ENCODE measurements around the gene DIP2C.
"Not testable (repeated sequence)": the region's sequence is repeated elsewhere in the genome, so short reads cannot be mapped to it uniquely, and the experiment has no call there.

Gene DIP2C

DNA sequence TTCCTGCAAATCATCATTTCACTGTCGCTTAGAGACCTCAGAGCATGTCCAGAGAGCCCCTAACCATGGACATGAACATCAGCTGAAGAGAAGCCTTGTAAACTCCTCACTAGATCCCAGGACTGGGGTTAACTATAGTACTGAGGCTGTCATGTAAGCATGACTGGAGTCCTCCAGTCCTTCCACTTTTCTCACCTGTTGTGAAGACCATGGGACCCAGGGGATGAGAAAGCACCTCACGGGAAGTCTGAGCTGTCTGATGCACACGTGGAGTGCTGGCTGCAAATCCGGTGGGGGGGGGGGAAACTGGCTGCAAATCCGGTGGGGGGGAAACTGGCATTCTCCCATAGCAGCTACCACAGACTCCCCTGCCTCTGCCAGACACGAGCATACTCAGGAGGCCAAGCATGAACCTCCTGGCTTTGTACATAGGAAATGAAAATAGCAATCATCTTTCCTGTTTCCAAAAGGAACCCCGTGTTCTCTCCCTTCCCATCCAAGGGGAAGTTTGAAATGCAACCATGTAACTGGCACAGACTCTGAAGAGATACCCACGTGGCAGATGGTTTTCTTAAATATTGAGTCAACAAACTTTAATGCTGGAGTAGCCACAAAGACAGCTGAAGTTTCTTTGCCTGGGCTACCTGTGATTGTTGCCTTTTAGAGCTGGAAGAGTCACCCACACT is 292.8 kb downstream of the DIP2C start:
- no peak for DNase-seq

DNA sequence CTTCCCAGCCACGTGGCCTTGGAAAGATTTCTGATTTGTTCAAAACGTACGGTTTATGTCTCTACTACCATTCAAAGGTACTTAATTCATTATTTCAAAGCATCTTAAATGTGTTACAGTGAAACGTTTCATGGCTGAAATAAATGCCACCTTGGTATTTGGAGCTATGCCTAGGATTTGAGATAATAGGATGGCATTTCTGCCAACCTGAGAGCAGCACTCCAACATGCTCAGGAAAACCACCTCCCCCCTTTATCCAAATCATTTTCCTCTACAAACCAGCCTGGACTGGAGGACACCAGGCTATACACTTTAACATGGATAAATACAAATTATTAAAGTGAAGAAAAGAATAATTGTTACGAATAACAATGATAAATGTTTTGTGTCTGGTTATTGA is 293.4 kb downstream of the DIP2C start:
- no peak for DNase-seq

DNA sequence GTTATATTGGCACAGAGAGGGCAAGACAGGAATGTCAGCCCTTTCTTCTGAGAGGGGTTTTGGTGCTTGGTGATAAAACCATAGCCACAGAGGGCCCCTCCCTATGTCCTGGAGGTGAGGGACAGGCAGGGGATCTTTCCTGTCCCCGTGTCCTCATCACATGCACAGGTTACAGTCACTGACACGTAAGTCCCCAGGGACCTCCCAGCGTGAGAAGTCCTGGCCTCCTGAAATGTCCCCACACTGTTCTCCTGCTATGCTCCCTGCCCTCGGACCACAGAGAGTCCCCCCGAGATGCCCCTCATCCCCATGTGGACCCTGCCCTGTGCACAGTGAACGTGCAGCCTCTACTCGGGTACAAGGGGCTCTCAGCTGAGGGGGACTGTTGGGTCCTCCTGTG is 293.8 kb downstream of the DIP2C start:
- DNase-seq, result no peak

DNA sequence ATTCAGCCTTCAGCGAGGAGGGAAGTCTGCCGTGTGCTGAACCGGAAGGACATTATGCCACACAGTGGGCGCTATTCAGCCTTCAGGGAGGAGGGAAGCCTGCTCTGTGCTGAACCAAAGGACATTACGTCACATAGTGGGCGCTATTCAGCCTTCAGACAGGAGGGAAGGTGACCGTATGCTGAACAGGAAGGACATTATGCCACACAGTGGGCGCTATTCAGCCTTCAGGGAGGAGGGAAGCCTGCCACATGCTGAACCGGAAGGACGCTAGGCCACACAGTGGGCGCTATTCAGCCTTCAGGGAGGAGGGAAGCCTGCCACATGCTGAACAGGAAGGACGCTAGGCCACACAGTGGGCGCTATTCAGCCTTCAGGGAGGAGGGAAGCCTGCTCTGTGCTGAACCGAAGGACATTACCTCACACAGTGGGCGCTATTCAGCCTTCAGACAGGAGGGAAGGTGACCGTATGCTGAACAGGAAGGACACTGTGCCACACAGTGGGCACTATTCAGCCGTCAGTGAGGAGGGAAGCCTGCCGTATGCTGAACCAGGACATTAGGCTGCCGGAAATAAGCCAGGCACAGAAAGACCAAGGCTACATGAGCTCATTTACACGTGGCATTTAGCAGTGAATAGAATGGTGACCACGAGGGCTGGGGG is 294.9 kb downstream of the DIP2C start:
- DNase-seq, result not testable (repeated sequence)

DNA sequence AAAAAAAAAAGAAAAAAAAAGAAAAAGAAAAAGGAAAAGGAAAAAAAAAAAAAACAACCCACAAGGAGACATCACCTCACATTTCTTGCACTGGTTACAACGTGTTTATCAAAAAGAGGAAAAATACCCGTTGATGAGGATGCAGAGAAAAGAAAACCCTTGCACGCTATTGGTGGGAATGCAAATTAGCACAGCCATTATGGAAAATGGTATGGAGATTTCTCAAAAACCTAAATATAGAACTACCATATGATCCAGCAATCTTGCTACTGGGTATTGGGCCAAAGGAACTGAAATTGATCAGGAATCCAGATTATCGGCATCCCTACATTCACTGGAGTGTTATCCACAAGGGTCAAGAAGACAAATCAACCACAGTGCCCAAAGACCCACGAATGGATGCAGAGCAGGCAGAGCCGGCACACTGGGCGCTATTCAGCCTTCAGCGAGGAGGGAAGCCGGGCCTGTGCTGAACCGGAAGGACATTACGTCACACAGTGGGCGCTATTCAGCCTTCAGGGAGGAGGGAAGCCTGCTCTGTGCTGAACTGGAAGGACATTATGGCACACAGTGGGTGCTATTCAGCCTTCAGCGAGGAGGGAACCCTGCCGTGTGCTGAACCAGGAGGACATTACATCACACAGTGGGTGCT is 295.6 kb downstream of the DIP2C start:
- no peak for DNase-seq

DNA sequence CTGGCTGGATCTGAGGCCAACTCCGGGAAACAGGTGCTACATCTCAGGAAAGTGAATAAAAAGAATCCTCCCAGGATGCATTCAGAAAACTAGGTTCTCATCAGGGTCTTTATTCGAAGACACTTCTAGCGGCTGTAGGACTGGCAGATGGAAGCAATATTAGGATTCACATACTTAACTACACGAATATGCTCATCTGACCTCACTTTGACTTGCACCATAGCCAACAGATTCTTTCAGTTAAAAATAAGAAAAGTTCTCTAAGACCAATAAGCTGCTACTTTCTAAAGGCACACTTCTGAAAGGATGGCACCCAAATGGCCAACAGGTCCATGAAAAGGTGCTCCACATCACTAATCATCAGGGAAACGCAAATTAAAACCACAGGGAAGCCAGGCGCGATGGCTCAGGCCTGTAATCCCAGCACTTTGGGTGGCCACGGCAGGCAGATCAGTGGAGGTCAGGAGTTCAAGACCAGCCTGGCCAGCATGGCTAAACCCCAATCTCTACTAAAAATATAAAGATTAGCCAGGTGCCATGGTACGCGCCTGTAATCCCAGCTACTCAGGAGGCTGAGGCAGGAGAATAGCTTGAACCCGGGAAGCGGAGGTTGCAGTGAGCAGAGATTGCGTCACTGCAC is 296.2 kb downstream of the DIP2C start:
- no peak for DNase-seq

DNA sequence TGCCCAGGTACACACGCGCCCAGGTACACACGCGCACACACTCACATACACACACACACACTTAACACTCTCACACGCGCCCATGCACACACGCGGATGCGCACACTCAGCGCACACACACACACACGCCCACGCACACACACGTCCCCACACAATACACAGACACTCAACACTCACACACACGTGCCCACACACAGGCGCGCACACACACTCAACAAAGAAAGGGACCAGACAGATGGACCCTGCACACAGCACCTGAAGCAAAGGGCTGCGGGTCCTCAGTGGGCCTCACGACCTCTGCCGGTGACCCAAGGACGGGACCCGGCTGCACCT is 296.8 kb downstream of the DIP2C start:
- DNase-seq, result no peak

DNA sequence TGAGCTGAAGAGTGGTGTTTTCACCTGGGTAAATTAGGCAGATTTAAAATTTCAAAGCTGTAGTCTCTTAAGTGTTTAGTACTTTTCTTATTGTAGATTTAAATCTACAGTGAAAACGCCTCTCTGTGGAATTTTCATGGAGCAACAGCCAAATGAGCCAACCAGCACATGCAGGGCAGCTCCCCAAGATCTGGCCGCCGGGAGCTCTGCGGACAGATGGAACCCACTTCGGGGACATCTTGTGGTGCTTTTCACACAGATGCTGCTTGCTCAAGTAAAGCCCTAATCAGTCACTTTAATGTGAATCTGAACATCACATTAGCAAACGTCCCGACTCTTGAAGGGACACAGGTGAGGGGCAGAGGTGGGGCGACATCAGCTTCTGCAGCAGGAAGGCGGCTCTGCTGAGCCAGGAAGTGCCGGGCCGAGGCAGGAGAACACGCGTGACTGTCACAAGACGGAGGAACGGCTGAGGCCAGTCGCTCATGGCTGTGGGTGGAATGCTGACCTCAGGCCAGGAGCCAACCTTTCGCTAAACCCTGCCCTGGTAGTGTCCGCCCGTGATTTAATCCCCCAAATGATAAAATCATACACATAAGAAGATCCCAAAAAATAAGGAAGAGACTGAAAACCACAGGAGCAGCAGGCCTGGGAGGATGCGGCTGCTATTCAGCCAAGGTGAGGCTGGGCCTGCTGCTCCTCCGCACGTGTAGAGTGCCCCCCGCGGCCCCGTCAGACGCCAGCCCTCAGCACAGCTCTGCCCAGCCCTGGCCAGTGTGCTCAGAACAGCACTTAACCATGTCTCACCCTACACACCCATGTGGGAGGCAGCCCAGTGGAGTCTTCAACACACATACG is 297.4 kb downstream of the DIP2C start:
- no peak for DNase-seq

DNA sequence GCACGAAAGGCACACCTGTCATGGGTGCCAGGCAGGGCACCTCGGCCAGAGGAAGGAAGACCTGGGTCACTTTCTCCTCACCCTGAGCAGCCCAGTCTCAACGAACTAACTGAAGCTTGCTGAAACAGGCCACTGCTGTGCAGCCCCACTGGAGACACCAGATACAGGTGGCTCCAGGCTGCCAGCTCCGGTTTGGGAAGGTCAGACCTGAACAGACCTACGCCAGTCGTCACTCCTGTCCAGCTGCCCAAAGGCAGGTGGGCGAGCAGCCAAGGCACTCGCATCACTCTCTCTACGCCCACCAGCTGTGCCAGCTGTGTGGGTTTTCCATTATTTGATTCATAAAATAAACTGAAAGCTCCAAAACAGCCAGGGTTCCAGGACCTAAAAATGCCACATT is 298.2 kb downstream of the DIP2C start:
- no peak for DNase-seq

DNA sequence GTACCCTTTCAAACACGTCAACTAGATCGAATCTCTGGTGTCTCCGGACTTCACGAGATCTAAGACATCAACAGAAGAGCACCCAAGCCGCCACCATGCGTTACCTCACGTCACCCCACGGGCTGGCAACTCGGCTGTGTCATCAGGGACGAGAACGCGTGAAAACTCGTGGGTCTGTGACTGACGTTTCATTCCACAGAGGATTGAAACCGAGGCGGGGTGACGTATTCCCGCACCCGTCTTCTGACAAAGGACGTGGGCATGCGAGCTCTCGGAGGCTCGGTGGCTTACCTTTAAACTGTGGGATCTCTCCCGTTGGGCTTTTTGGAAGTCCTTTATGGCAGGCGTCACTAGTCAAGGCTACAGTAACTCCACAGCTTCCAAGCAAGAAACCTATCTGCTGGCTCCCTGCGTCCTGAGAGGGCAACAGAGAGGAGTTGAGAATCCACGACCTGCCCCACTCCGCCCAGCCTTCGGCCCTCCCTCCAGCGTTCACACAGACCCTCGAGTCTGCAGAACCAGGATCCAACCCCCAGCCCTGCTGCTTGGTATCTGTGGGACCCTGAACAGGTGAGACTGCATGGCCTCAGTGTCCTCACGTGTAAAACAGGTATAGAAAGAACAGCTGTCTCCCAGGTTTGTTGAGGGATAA is 298.9 kb downstream of the DIP2C start:
- no peak for DNase-seq

DNA sequence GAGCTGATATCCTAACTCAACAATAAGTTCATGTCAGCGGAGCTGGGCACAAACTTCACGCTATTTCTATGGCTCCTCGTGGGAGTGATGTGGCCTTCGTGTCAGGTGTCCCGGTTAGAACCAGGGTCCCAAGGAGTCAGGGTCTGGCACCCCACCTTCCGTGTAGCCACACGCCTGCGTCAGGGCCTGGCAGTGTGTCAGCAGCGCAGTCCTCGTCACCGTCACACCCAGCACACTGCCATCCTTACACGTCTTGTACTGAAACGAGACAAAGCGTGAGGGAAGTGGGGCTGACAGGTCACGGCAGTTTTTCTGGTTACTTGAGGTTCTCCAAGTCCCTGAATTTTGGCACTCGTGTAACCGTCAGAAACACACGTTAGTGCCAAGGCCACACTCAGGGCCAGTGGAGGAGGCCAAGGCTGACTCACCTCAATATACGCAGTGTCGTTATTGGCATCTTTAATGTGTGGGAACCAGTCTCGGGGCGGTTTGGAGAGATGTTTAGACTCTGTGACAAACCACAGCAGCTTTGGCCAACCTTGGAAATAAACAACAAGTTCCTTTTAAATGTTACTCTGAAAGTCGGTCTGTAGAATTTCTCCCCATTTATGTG is 299.5 kb downstream of the DIP2C start:
- DNase-seq, result no peak

DNA sequence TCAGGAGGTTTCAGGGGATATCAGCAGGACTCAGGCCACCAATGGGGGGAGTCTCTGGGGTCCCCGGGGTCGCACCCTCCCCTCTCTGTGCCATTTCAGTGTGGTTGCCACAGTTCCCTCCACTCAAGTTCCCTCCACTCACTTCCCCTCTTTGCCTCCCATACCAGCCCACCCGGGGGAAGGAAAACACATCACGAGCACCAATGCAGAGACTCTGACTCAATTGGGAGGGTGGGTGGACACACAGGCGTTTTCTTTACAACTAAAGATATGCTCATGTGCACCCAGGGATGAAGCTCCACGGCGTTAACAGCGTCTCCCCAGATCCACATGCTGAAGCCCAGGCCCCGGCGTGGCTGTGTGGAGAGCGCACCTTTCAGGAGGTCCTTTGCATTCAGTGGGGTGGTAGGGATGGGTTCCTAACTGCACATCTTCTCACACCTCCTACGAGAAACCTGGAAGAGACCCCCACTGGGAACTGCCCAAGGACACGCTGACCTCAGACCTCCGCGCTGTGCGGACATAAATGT is 300.1 kb downstream of the DIP2C start:
- DNase-seq, result no peak

DNA sequence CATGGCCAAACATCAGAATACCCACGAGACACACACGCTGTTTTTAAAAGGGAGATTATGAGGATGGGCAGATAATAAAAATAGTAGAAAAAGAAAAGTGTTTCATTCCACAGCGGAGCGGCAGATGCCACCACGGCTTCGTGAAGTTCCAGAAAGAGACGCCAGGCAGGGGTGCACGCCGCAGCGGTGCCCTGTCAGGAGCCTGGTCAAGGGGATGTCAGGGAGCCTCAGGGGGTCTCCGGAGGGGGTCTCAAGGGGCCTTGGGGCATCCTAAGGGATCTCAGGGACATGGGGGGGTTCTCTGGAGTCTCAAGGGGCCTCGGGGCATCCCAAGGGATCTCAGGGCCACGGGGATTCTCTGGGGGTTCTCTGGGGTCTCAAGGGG is 300.8 kb downstream of the DIP2C start:
- DNase-seq, result no peak

DNA sequence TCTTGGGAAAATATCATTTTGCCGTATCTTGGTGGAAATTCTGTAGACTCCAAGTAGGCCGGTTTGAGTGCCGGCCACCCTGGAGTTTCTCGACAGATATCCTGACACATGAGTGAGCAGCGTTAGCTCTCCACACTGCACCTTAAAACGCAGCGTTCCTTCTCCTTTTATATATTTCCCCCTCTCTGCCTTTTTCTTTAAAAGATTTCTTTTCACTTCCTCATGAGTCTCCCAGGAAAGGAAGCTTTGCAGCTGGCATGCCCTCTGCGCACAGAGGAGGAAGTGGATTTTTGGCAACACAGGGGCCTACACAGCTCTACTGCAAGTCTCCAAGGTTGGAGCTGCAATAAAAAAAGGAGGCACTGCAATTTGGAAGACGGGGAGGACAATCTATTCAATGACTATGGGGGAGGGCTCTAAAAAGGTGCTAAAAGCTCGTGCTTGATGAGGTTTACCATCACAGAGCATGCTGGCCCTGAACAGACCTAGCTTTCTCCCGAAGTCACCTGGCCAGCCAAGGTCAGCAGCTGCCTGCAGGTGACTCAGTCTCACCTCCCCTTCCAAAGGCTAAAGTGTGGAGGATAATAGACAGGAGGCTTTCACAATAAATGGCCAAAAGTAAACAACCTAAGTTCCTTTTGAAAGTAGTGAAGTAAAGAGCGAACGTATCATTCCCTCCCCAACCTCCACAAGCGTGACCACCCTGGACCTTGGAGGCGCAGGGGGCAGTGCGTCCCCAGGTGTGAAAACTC is 301.4 kb downstream of the DIP2C start:
- no peak for DNase-seq

DNA sequence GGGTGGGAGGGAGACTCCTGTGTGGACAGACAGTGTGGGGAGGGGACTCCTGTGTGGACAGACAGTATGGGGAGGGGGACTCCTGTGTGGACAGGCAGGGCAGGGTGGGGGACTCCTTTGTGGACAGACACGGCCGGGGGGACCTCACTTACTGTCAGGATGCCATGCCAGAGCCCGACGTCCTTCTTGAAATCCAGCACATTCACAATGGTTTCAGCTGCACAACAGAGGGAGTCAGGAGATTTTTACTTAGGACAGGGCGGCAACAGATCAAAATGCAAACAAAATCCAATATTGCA is 301.9 kb downstream of the DIP2C start:
- DNase-seq, result no peak

DNA sequence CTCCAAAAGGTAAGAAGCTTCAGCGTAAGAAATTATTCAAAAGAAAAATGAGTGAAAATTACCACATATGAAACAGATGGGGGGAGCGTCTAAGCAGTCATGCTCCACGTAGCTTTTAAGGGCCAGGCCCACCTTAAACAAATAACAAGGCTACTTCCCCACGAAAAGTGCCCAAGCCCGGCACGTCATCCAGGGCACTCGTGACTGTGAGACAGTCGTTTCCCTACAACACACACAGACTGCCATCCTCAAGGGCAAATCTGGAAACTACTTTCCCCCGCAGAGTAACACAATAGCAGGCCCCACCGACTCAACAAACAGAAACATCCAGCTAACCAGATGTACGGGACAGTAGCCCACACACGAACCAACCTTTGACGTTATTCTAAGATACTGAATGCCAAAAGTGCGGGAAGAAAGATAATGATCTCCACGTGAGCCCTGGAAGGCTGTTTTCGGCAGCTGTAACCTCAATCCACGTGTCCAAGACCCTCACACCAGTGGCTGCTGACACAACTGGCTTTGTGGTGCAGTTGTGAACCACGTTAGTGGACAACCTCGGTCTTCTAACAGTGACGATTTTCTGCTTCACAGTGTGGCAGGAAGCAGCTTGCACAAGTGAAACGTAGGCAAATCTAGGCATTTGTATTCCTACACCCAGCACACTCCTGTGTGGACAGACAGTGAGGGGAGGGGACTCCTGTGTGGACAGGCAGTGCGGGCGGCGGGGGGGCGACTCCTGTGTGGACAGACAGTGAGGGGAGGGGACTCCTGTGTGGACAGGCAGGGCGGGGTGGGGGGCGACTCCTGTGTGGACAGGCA is 302.5 kb downstream of the DIP2C start:
- DNase-seq, result no peak

DNA sequence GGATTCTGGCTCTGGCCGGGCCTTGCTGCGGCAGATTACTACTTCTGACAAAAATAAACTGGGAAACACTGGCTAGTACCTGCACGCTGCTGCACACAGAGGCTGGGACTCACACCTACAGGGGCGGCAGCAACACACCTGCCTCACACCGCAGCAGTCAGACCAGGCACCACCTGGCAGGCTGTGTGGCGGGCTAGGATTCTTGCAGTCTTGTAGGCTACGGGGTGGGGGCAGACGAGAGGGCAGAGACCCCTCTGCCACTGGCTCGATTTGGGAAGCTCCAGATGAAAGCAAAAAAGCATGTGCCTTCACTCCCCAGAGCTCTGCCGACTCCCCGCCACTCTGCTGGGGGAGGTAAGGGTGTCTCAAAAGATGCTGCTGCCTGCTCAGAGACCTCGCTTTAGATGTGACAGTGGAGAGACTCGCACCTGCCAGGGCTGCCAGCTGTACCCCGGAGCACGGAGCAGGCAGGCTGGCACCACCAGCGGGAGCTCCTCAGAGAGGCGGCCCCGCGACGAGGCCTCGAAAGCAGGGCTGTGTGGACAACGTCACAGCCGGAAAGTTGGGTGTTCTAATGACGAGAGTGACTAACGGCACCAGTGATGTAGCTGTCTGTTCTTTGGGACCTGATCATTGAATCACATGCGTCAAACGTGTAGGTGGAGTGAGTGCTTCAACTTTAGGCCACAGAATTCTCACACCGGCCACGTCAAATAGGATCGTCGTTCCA is 303.7 kb downstream of the DIP2C start:
- no peak for DNase-seq

DNA sequence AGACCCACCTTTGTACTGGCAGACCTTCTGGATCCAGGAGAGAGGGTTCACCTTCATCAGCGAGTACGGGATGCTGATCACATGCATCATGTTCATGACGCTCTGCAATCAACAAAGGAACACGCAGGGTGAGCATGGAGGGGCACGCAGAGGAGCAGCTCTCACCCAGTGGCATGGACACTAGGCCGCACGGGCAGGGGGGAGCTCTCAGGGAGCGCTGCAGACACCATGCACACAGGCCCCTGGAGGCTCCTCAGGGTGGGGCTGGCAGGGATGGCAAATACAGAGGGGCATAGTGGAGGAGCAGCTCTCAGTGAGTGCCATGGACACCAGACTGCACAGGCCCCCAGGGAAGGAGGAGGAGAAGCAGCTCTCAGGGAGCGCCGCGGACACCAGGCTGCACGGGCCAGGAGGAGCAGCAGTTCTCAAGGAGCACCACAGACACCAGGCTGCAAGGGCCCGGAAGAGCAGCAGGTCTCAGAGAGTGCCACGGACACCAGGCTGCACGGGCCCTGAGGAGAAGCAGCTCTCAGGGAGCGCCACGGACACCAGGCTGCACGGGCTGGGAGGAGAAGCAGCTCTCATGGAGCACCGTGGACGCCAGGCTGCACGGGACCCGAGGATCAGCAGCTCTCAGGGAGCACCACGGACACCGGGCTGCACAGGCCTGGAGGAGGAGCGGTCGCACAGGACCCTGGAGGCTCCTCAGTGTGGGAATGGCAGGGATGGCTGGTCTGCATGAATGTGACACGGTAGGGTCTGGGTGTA is 304.7 kb downstream of the DIP2C start:
- no peak for DNase-seq

DNA sequence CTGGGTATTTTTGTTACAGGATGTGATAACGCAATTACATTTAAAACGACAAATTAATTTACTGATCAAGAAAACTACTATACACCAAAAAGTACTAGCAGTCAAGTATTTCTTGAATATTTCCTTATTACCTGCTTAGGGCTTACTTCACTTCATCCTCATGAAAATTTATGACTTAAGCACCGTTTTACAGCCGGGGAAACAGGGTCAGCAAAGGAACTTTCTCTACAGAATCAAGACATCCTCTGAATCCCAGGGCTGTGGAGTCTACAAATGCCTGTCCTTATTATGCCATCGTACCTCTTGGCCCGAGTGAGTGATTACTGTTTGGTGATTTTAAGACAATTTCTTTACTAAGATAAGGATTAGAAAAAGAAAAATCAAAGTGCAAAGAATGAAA is 305.9 kb downstream of the DIP2C start:
- DNase-seq, result no peak
